ENCODE data around the gene ACIN1. TPM values are rescaled to one million over a fixed set of nuclear protein-coding genes. Genes with fewer than 3 reads are reported as not detected.

The ACIN1 gene
- total RNA-seq, 1 donor from 2014 or later = 36.8 TPM

GRCh38 chr14:23105348-23105824 is 10.4 kb upstream of the ACIN1 start:
- no peak for DNase-seq (ENCODE audit: low read depth in 2 of 2)

DNA sequence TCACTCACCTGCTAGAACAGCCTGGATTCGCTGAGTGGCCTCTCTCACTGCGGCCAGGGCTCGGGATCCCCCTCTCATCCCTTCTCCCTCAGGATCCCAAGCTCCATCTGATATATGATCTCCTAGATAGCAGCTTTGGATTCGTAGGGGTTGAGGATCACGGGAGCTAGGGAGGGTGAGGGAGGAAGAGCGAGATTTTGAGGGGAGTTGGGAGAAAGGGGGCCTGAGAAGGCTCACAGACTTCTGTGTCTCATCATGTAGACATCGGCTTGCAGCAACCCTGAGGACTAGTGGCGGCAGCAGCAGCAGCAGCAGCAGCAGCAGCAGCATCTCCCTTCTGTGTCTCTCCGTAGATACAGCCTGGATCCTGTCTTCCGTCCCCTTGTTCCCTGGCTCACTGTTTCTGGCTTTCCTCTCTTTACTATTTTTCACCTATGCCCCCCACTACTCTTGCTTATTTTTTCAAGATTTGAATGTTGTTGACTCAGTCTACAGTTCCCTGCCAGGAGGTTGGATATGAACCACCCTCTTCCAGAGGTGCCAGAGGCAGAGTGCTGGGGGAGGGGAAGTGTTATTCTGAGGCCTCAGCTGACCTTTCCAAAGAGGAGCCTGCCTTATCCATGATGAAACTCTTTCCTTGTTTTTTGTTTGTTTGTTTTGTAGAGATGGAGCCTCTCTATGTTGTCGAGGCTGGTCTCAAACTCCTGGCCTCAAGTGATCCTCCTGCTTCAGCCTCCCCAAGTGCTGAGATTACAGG is 9.8 kb upstream of the ACIN1 start, which contains the start of gene CIROP:
Gene CIROP, minus strand, starts transcription at position 399 of the 757 bp plus-strand sequence. Its CDS starts 69 bp downstream, at position 330.
- DNase-seq (ENCODE audit: low read depth in 2 of 2) = no peak

- no peak for DNase-seq (ENCODE audit: low read depth in 2 of 2)
These were observed 9.2 kb upstream of the ACIN1 start for GRCh38 chr14:23104070-23104590.

DNA sequence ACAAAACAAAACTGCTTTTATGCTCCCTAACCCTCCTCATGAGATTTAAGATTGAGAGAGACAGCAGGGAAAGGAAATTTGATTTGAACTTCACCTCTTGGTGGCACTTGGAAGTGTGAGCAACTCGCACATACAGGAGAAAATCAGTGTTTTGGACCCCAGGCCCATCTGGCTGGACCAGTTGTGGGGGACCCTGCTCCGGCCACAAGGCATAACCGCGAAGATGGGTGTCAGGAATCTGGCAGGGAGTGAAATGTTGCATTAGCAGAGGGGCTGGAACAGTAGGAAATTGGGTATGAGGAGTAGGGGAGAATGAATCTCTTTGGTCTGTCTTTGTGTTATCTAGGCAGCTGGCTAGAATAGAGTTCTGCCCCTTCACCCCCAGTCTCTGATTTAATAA is 8.6 kb upstream of the ACIN1 start:
- DNase-seq (ENCODE audit: low read depth in 2 of 2) = no peak

DNA sequence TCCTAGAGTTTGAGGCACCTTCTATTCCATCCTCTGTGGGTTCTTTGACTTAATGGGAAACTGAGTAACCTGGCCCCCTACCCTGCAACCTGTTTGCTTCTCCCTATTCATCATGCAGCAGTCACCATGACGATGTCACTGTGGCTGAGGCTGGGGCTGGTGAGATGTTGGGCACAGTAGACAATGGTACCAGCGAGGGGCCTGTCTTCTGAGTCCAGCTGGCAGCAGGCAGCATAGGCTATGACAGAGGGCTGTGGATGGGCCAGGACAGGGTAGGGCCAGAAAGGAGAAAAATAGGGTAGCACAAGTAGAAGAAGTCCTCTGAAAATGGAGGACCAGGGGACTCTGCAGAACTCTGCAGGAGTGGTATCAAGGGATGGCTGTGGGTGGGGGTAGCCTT is 7.9 kb upstream of the ACIN1 start:
- DNase-seq (ENCODE audit: low read depth in 2 of 2) = no peak

- DNase-seq (ENCODE audit: low read depth in 2 of 2) = no peak
These were observed 7.2 kb upstream of the ACIN1 start for GRCh38 chr14:23101986-23102625.

- DNase-seq (ENCODE audit: low read depth in 2 of 2) = no peak
These were observed 6.5 kb upstream of the ACIN1 start for GRCh38 chr14:23101213-23101970.

DNA sequence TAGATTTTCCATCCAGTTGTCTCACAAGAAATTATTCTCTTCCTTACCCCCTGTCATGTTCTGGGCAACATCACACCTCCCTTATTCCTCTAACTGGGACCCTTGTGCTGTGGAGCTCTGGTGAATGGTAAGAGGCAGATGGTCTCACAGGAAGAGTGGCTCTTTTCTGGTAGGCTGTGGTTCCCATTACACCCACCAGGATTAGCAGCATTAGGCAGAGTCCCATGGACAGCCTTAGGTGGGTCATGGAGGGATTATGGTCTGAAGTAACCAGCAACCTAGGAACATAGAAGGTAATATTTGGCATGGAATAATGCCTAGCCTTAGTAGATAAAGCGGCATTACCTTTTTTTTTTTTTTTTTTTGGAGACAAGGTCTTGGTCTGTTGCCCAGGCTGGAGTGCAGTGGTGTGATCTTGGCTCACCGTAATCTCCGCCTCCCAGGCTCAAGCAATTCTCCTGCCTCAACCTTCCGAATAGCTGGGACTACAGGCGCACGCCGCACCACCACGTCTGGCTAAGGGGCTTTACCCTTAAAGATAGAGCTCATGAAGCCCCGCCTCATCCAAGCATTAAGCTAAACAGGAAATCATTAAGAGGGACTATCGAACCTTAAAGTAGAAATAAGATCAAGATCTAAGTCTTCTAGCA is 4.4 kb upstream of the ACIN1 start:
- DNase-seq (ENCODE audit: low read depth in 2 of 2) = no peak

DNA sequence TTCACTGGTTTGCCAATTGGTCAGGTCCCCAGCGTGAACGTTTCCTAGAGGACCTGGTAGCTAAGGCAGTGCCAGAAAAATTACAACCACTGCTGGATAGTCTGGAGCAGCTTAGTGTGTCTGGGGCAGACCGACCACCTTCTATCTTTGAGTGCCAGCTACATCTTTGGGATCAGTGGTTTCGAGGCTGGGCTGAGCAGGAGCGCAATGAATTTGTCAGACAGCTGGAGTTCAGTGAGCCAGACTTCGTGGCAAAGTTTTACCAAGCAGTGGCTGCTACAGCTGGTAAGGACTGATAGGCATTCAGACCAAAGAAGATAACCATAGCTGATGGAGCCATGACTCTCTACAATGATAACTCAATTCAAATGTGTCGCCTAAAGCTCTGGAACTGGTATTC is 2.9 kb upstream of the ACIN1 start:
- no peak for DNase-seq (ENCODE audit: low read depth in 2 of 2)

GRCh38 chr14:23095196-23096108 is 516 bp upstream of the ACIN1 start, which contains the start of gene C14orf119:
Gene C14orf119, plus strand, starts transcription at chr14:23095505. Its CDS starts 2,154 bp downstream, at chr14:23097659.
- DNase-seq (ENCODE audit: low read depth in 2 of 2) = peak; percentile 99

GRCh38 chr14:23093991-23094665 is 808 bp downstream of the ACIN1 start:
- peak in 1 of 2 donors; percentile 26 for DNase-seq (ENCODE audit: low read depth in 2 of 2)

GRCh38 chr14:23093526-23093925 is 1.4 kb downstream of the ACIN1 start:
- no peak for DNase-seq (ENCODE audit: low read depth in 2 of 2)

GRCh38 chr14:23093104-23093503 is 1.8 kb downstream of the ACIN1 start:
- DNase-seq (ENCODE audit: low read depth in 2 of 2) = no peak

DNA sequence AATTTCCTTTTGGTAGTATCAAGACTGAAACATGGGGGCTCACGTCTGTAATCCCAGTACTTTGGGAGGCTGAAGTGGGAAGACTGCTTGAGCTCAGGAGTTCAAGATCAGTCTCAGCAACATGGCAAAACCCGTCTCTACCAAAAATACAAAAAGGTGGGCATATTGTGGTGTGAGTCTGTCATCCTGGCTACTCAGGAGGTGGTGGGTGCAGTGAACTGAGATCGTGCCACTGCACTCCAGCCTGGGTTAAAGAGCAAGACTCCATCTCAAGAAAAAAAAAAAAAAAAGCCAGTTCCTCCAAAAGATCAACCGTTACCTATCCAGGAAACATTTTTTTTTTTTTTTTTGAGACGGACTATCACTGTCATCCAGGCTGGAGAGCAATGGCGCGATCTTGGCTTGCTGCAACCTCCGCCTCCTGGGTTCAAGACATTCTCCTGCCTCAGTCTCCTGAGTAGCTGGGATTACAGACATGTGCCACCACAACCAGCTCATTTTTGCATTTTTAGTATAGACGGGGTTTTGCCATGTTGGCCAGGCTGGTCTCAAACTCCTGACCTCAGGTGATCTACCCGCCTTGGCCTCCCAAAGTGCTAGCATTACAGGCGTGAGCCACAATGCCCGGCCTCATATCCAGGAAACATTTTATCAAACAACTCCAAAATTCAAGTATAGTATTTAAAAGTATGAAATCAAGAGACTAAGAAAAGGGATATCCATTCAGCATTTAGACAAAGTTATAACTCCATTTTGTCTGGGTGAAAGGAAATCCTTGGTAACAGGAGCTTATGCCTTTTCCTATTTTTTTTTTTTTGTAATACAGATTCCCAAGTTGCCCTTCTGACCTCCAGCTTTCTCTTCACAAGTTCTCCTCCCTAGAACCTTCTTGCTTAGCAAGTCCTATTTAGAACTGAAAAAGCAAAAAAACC is 3.4 kb downstream of the ACIN1 start:
- DNase-seq (ENCODE audit: low read depth in 2 of 2) = no peak

DNA sequence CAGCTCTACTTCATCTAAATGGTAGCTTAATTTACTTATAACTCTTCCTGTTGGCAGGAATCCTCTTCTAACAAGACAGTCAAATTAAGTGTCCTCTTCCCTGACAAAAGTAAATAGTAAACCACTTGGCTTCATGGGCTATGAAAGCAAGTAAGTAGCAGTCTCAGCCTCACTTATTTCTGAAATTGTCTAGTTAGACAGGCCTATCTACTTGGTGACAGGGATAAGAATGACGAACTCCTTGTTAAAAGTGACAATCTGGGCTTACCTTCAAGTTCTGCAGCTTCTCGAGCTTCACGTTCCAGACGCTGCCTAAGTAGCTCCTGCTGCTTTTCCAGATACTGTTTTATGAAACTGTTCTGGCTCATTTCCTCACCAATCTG is 4.7 kb downstream of the ACIN1 start:
- no peak for DNase-seq (ENCODE audit: low read depth in 2 of 2)

GRCh38 chr14:23089498-23090253 is 5.3 kb downstream of the ACIN1 start:
- DNase-seq (ENCODE audit: low read depth in 2 of 2) = no peak

DNA sequence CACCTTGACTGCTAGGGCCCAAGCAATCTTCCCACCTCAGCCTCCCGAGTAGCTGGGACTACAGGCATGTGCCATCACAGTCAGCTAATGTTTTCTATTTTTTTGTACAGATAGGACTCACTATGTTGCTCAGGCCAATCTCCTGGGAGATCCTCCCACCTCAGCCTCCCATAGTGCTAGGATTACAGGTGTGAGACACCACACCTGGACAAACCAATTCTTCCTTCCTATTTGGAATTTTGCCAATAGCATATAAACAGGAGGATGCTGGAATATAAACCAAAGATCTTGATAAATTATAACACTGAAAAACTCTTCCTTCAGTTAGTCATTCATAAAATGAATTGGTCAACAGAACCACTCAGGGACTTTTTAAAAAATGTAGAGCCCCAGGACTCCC is 8.4 kb downstream of the ACIN1 start:
- no peak for DNase-seq (ENCODE audit: low read depth in 2 of 2)

DNA sequence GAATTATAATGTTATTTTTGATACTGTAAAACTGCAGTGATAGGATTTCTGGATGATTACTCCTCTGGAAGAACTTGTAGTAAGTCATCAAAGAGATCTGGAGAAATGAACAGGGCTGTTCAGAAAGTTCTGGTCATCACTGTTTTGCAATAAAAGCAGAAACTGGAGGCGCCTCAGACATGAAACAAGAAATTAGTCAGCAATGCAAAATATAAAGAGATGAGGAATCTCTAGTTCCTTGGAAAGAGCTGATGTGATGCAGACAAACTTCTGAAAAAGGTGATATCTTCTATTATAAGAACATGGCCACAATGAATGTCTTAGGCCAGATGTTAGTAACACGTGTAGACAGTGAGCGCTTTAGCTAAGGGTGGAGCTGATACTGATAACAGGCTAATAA is 9.5 kb downstream of the ACIN1 start:
- DNase-seq (ENCODE audit: low read depth in 2 of 2) = no peak
